ENCODE data around the gene ADAMTS18.

The ADAMTS18 gene

GRCh38 chr16:77393955-77394354, 40.9 kb downstream of the ADAMTS18 start:
- no peak for DNase-seq

DNA sequence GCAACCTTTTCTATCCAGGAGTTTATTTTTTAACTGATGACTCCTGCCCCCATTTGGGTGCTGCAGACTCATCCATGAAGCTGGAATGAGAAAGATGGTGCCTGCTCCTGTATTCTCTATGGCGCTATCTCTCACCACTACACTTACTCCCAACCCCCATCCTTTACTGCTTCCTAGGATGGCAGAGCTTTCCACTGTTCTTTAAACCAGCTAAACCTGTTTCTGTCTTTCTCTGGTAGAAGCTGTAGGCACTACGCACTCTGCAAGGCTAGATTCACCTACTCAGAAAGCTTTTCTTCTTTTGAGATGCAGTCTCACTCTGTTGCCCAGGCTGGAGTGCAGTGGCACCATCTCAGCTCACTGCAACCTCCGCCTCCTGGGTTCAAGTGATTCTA, 47.0 kb downstream of the ADAMTS18 start:
- no peak for DNase-seq

- no peak for DNase-seq
These were observed 47.7 kb downstream of the ADAMTS18 start for GRCh38 chr16:77386831-77387814.

DNA sequence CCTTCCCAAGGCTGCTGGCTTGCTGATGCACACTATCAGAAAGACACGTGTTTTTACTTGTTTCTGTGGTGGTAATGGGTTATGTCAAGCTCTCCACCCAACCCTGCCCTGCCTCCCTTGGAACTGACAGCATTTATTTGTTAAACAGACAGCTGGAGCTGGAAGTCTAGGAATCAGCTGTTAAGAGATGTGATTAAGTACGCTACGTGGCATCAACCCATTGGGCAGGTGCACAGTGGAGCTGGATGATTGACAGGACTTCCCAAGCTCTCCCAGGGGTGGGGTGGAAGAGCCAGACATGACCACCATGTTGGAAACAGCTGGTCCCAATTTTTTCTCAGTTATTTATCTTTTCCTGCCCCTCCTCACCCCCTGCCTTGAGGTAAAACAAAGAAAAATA, 49.4 kb downstream of the ADAMTS18 start:
- DNase-seq = no peak

GRCh38 chr16:77383606-77384187, 51.1 kb downstream of the ADAMTS18 start:
- no peak for DNase-seq

DNA sequence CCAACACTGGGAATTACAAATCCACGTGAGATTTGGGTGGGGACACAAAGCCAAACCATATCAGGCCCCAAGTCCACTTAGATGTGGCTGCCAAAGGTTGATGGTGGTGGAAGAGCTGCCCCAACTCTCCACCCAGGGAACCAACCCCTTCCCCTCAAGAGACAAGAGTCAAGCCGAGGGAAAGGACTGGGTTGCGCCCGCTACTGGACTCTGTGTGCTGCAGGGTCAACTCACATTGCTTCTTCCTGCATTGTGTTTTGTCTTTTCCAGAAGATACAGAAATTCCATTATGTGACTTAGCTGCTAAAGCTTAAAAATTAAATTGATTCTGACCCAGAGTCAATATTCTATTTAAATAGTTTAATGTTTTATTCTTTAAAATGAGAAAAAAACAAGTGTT, 58.5 kb downstream of the ADAMTS18 start:
- DNase-seq = no peak

DNA sequence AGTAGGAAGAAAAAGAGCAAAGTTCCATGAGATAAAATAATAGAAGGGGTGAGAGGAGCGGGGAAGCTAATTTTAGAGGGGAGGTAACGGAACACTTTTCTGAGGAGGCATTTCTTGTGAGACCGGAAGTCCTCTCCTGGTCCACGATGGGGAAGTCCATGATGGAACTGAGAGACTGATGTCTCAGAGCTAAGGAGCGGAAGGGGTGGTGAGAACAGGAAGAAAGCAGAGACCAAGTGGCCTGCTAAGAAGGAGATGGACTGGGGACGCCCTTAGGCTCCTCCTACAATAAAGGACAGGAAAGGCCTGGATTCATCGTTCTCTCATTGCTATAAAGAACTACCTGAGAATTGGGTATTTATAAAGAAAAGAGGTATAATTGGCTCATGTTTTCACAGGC, 59.4 kb downstream of the ADAMTS18 start:
- no peak for DNase-seq

DNA sequence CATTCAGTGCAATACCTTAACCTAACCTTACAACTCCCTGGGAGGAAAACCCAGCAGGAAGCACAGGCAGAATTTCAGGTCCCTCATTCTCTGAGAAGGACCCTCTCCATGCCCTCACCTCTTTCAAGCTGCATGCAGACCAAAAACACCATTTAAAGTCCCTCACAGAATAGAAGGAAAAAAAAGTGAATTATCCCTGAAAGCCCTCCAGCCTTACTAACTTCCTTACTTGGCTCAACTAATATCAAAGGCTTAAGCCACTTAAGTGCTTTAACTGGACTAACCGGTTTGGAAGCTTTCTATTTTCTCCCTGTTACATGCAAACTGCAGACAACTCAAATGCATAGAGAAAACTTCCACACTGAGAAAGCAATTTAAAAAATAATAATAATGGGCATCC, 60.5 kb downstream of the ADAMTS18 start:
- DNase-seq = no peak

DNA sequence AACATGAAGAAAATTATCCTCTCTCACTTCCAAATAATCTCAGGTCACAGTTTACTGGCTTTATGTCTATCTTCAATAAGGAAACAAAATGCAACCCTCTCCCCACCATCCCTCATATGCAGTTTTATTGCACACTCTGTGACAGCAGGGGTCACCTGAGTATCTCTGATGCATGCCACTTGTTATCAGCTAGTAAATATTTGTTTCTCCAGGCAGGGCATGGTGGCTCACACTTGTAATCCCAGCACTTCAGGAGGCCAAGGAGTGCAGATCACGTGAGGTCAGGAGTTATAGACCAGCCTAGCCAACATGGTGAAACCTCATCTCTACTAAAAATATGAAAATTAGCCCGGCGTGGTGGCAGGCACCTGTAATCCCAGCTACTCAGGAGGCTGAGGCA, 61.1 kb downstream of the ADAMTS18 start:
- DNase-seq = no peak

- no peak for DNase-seq
These were observed 70.1 kb downstream of the ADAMTS18 start for GRCh38 chr16:77364770-77365169.

- DNase-seq = no peak
These were observed 75.8 kb downstream of the ADAMTS18 start for GRCh38 chr16:77359065-77359502.

DNA sequence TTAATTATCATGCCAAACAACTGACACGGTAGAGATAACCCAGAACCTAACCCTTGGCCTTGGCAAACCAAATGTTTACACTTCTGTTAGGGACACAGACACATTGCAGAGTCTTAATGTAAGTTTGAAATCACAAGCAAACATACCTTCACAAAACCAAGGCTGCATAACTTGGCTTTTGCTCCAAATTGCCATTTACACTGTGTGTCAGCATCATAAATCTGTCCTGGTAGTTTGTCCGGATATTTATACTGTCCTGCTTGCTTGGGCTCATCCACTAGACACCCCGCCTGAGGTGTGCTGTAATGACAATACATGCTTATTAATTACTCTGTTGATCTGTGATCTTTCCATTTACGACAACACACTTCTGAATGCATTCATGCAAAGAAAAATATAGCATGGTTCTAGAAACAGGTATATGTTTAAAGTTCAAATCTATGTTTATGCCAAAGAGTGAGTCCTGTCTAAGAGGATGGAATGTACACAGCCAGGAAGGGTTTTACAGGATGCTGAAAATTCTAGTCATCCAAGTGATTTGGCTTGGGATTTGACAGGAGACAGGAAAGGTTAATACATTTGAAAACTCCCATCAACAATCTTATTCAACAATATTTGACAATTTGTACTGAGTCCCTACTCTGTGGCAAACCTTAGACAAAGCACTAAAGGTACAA, 81.1 kb downstream of the ADAMTS18 start:
- no peak for DNase-seq

GRCh38 chr16:77344341-77344740, 90.5 kb downstream of the ADAMTS18 start:
- DNase-seq = no peak

DNA sequence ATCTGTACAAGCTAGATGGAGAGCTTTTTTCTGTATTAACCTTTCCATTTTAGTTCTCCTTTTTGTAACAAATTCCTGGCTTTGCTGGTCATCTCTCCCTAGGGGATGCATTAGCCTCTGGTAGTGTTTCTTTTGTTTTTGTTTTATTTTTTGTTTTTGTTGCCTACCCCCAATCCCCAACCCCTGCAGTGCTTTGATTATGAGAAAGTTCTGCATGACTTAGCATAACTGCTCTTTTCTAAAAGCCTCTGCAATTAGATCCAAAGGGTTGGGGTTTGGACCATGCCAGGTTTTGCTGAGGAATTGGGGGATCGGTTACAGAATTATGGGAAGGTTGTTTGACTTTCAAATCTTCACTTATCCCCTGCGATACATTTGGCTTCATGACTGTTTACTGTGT, 98.2 kb downstream of the ADAMTS18 start:
- no peak for DNase-seq

- no peak for DNase-seq
These were observed 99.1 kb downstream of the ADAMTS18 start for GRCh38 chr16:77335652-77336234.

DNA sequence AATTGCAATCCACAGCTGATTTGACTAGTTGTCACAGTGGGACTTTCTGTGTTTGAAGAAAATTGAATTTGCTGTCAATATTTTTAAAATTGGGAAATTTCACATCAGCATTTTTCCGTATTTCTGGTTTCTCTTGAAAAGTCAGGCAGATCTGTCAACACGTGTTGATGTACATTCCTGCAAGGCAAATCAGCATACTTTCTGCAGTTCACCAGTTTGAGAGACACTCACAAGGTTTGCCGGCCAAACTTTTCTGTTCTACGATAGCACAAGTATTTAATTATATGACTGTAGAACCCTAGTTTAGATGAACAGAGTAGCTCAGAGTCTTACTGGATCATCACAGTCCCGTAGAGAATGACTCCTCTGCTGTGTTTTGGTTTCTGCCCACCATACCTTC, 102.0 kb downstream of the ADAMTS18 start:
- DNase-seq = no peak

DNA sequence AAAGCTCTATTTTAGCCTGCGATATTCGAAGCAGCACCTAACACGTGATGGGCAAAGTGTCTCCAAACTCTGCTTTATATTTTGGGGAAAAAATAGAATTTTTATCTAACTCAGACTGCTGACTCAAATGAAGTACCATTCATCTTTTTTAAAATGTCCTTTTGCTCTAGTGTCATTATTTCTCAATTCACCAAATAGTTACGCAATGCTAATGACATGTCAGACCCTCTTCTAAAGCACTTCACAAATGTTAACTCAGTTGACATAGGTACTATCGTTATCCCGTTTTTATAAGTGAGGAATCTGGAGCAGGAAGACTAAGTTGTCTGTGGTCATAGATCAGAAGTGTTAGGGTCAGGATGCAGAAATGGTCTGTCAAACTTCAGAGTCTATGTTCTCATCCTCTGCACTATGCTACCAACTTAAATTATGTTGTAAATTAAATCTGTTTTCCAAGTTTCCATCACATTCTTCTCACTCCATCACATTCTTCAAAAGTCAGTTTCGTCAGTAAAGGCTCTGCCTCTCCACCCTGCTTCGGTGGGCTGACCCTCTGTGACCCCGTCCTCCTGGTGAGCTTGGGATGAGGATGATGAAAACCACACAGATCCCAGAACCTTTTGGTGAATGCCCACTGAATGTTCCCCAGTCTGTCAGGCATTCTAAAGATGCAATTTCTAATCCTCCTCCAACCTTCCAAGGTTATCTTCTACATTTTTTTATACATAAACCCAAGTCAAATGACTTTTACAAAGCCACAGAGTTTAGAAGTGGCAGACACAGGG, 102.8 kb downstream of the ADAMTS18 start:
- no peak for DNase-seq

- no peak for DNase-seq
These were observed 103.8 kb downstream of the ADAMTS18 start for GRCh38 chr16:77331043-77331442.

DNA sequence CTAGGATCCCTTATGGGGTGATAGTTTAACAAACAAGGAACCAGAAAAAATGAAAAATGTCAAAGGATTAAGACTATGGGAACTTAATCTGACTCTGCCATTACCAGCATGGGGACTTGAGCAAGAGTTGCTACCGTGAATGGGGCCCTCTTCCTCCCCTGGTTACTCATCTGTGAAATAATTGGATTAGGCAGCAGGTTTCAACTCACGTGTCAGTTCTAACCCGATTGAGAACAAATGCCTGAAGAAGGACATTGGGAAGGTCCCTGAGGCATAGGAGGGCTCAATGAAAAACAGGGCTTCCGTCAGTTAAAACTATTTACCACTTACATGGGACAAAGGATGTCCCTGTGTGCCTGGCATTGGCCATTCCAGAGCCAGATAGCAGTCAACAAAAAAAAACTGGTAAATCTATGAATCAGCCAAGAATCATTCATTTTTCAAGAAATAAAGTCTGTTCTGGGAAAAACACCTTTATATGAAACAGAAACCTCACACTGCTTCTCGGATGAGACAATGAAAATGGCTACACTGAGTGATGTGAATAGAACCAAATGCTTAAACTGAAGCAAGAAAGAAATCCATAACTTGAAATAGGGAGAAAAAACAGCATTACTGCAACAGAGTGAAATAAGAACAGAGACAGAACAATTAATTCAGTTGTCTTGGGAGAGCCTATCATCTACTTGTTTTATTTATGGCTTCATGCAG, 104.3 kb downstream of the ADAMTS18 start:
- DNase-seq = no peak

DNA sequence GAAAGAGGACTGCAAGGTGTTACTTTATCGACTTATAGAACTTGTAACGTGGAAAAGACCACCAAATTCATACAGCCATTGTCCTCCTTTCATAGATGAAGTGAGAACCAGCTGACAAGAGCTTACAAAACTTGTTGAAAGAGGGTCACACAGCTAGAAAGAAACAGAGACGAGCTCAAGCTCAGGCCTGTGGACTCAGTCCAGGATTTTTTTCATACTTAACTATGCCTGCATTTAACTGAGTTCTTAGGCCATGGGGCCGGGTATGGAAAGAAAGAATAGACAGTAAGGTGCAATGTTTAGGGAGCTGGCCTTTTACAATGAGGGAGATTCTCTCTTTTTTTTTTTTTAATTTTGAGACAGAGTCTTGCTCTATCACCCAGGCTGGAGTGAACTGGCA, 106.1 kb downstream of the ADAMTS18 start:
- no peak for DNase-seq

DNA sequence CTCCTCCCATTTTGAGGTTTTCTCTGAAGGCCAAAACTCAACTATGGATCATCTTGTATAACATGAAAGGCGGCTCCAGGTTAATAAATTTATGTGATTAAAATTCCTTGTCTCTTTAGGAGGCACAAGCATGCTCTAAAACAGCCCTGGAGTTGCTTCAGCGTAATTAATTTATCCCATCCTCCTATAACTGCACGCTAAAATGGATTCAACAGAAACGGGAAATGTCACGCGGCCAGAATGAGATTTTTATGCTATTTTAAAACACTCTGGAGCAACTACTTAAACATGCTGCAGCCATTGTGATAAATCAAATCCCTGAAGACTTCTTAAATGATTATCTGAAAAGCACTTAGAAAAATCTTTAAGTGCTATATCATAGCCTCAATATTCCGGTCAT, 106.6 kb downstream of the ADAMTS18 start:
- DNase-seq = no peak

- DNase-seq = no peak
These were observed 107.1 kb downstream of the ADAMTS18 start for GRCh38 chr16:77327717-77328116.
